Left colon (tissue), 2 donors: ENCODE measurements around the gene ST7L. TPM values are rescaled to one million over a fixed set of nuclear protein-coding genes. Genes with fewer than 3 reads are reported as not detected.
"Not testable (repeated sequence)": the region's sequence is repeated elsewhere in the genome, so short reads cannot be mapped to it uniquely, and the experiment has no call there.

Experiments used
- ATAC-seq: fragments of 200-7000 bp; cut with Tn5 transposase; one replicate; pipeline ENCODE4 v1.9.1; 2020; ENCODE audit warnings: mild to moderate bottlenecking, moderate library complexity
- DNase-seq, 2 donors: peaks; one replicate each; pipeline ENCODE4 v3.0.0-alpha.2; 2020
- intact Hi-C, 2 donors: fragments of 100-400 bp; cut with DNase I in 1 of 2; cut with micrococcal nuclease in 1 of 2; formaldehyde crosslinking; loops; one replicate each; pipeline versions ENCODE4 v1.11.2 to v1.14.0; 2022; cut with DNase I, micrococcal nuclease
- total RNA-seq, 2 donors: library from RNA; stranded (reverse); fragmentation: NEBNext Ultra II Directional; extraction: Animal tissue kit (Norgen Biotek cat#: 25700); gene quantifications; one replicate each; pipeline ENCODE4 v1.2.1, GENCODE V29; 2021
- donor health status: DM: no; HTN: no; CAD: no.
- donor health status: DM: yes; HTN: yes; CAD: no.

ST7L gene
- total RNA-seq, 2 donors from 2014 or later: 15.5 to 16.1 TPM

GRCh38 chr1:112507336-112507735 lies 111.6 kb downstream of the ST7L start:
- ATAC-seq (no peak), DNase-seq (no peak)
- intact Hi-C loops: loop anchor here in 1 of 2 donors (10.0 kb wide), 1 partner anchor 197 kb away; the partner anchor contains the start of gene RHOC

GRCh38 chr1:112506731-112507130 lies 112.2 kb downstream of the ST7L start:
- ATAC-seq (no peak), DNase-seq (no peak)
- intact Hi-C loops: loop anchor here in 1 of 2 donors (10.0 kb wide), 1 partner anchor 198 kb away; the partner anchor contains the start of gene RHOC

GRCh38 chr1:112506306-112506705 lies 112.6 kb downstream of the ST7L start:
- DNase-seq (no peak), ATAC-seq (no peak)
- intact Hi-C loops: loop anchor here in 1 of 2 donors (10.0 kb wide), 1 partner anchor 198 kb away; the partner anchor contains the start of gene RHOC

GRCh38 chr1:112505878-112506277 lies 113.1 kb downstream of the ST7L start:
- intact Hi-C loops: loop anchor here in 1 of 2 donors (10.0 kb wide), 1 partner anchor 199 kb away; the partner anchor contains the start of gene RHOC
- DNase-seq (no peak), ATAC-seq (no peak)

- intact Hi-C loops: loop anchor here in 1 of 2 donors (10.0 kb wide), 1 partner anchor 199 kb away; the partner anchor contains the start of gene RHOC
- no peak for ATAC-seq
- DNase-seq: no peak
Observed at GRCh38 chr1:112505400-112505785, 113.5 kb downstream of the ST7L start.

- no peak for ATAC-seq
- DNase-seq: no peak
- intact Hi-C loops: loop anchor here in 1 of 2 donors (10.0 kb wide), 1 partner anchor 200 kb away; the partner anchor contains the start of gene RHOC
Observed at GRCh38 chr1:112504661-112505399, 114.1 kb downstream of the ST7L start.

- DNase-seq (no peak), ATAC-seq (no peak)
- intact Hi-C loops: loop anchor here in 1 of 2 donors (10.0 kb wide), 1 partner anchor 201 kb away; the partner anchor contains the start of gene RHOC
Observed at GRCh38 chr1:112504001-112504660, 114.8 kb downstream of the ST7L start.

- no peak for ATAC-seq
- intact Hi-C loops: loop anchor here in 1 of 2 donors (10.0 kb wide), 1 partner anchor 202 kb away; the partner anchor contains the start of gene RHOC
- no peak for DNase-seq
Observed at GRCh38 chr1:112502826-112503225, 116.1 kb downstream of the ST7L start.

GRCh38 chr1:112501810-112502641 lies 116.9 kb downstream of the ST7L start:
- ATAC-seq (peak; percentile 86), DNase-seq (peak; percentile 69 to 82)
- intact Hi-C loops: loop anchor here in 1 of 2 donors (10.0 kb wide), 1 partner anchor 203 kb away; the partner anchor contains the start of gene RHOC

- no peak for DNase-seq
- no peak for ATAC-seq
- intact Hi-C loops: no loop called here
Observed at GRCh38 chr1:112496290-112496689, 122.7 kb downstream of the ST7L start.

GRCh38 chr1:112493351-112493750 lies 125.6 kb downstream of the ST7L start:
- DNase-seq (no peak), ATAC-seq (no peak)
- intact Hi-C loops: no loop called here

GRCh38 chr1:112492076-112492475 lies 126.9 kb downstream of the ST7L start:
- ATAC-seq (no peak), DNase-seq (no peak)
- intact Hi-C loops: no loop called here

- intact Hi-C loops: no loop called here
- no peak for ATAC-seq
- no peak for DNase-seq
Observed at GRCh38 chr1:112488141-112488540, 130.8 kb downstream of the ST7L start.

- DNase-seq, ATAC-seq, intact Hi-C loops: not testable (repeated sequence)
Observed at GRCh38 chr1:112487686-112488085, 131.3 kb downstream of the ST7L start.

GRCh38 chr1:112486063-112486462 lies 132.9 kb downstream of the ST7L start:
- DNase-seq, ATAC-seq, intact Hi-C loops: not testable (repeated sequence)

GRCh38 chr1:112478314-112478713 lies 140.6 kb downstream of the ST7L start:
- DNase-seq (no peak), ATAC-seq (no peak)
- intact Hi-C loops: no loop called here

- ATAC-seq: no peak
- intact Hi-C loops: no loop called here
- DNase-seq: no peak
Observed at GRCh38 chr1:112477550-112477949, 141.4 kb downstream of the ST7L start.
